ENCODE measurements around the gene SEC24C.

The SEC24C gene

GRCh38 chr10:73730153-73730906 is 13.8 kb upstream of the SEC24C start:
- Histone ChIP-seq H3K79me2 (ENCODE audit: insufficient read depth, low read length) (peaks cover 24% of the 10 kb centered on the region), H4K20me1 (ENCODE audit: low read depth, low read length) (no peaks in the 10 kb centered on the region), H3K9me2 (replicated peaks; ENCODE audit: insufficient read depth, low read length) (no peaks in the 10 kb centered on the region), H3K36me3 (ENCODE audit: low read length) (0 out of 2 replicates have a peak, but pooled peaks cover 4% of the 10 kb centered on the region), H3K4me2 (ENCODE audit: low read depth, low read length, poor library complexity, severe bottlenecking) (peak overlapping the region; percentile 68), H3K27ac (ENCODE audit: low read depth, low read length) (peak overlapping the region; percentile 24), H3K9ac (ENCODE audit: low read length) (peak overlapping the region; percentile 87), H2AFZ (ENCODE audit: low read depth, low read length, severe bottlenecking) (peak overlapping the region; percentile 69), H3K4me3 (ENCODE audit: insufficient read depth, low read length, poor library complexity, severe bottlenecking) (peak overlapping the region; percentile 94), H3F3A (ENCODE audit: insufficient read depth) (no peaks in the 10 kb centered on the region), H3K9me3 (ENCODE audit: insufficient read depth, low read length) (no peaks in the 10 kb centered on the region), H3K27me3 (ENCODE audit: low read length) (no peaks in the 10 kb centered on the region)
- TF ChIP-seq CTCF (IDR thresholded peaks at IDR 0.05; ENCODE audit: insufficient read depth, low read length, poor library complexity, severe bottlenecking) = no peak
- no peak for TF ChIP-seq EZH2phosphoT487 (conservative IDR thresholded peaks at IDR 0.05; ENCODE audit: low read length)

- H3K4me3 ChIP-seq (ENCODE audit: insufficient read depth, low read length, poor library complexity, severe bottlenecking) = peak overlapping the region; percentile 94
- TF ChIP-seq EZH2phosphoT487 (conservative IDR thresholded peaks at IDR 0.05; ENCODE audit: low read length) (no peak), CTCF (IDR thresholded peaks at IDR 0.05; ENCODE audit: insufficient read depth, low read length, poor library complexity, severe bottlenecking) (no peak)
- no peaks in the 10 kb centered on the region for H3K9me2 ChIP-seq (replicated peaks; ENCODE audit: insufficient read depth, low read length)
- no peak overlapping the region for H2AFZ ChIP-seq (ENCODE audit: low read depth, low read length, severe bottlenecking)
- H3K27me3 ChIP-seq (ENCODE audit: low read length) = no peaks in the 10 kb centered on the region
- peak overlapping the region; percentile 87 for H3K9ac ChIP-seq (ENCODE audit: low read length)
- no peaks in the 10 kb centered on the region for H4K20me1 ChIP-seq (ENCODE audit: low read depth, low read length)
- peaks cover 24% of the 10 kb centered on the region for H3K79me2 ChIP-seq (ENCODE audit: insufficient read depth, low read length)
- H3K36me3 ChIP-seq (ENCODE audit: low read length) = no peaks in the 10 kb centered on the region
- peak overlapping the region; percentile 68 for H3K4me2 ChIP-seq (ENCODE audit: low read depth, low read length, poor library complexity, severe bottlenecking)
- H3K27ac ChIP-seq (ENCODE audit: low read depth, low read length) = no peak overlapping the region
- peaks cover 4% of the 10 kb centered on the region; the same call in 1 of the 2 replicates for H3F3A ChIP-seq (ENCODE audit: insufficient read depth)
- H3K9me3 ChIP-seq (ENCODE audit: insufficient read depth, low read length) = no peaks in the 10 kb centered on the region
These were observed 12.4 kb upstream of the SEC24C start for GRCh38 chr10:73731588-73732375.

- no peaks in the 10 kb centered on the region for H3K27me3 ChIP-seq (ENCODE audit: low read length)
- H3K9me3 ChIP-seq (ENCODE audit: insufficient read depth, low read length) = no peaks in the 10 kb centered on the region
- peaks cover 24% of the 10 kb centered on the region for H3K79me2 ChIP-seq (ENCODE audit: insufficient read depth, low read length)
- no peaks in the 10 kb centered on the region for H3K36me3 ChIP-seq (ENCODE audit: low read length)
- no peak for TF ChIP-seq CTCF (IDR thresholded peaks at IDR 0.05; ENCODE audit: insufficient read depth, low read length, poor library complexity, severe bottlenecking)
- no peak for TF ChIP-seq EZH2phosphoT487 (conservative IDR thresholded peaks at IDR 0.05; ENCODE audit: low read length)
- no peaks in the 10 kb centered on the region for H4K20me1 ChIP-seq (ENCODE audit: low read depth, low read length)
- H3K4me3 ChIP-seq (ENCODE audit: insufficient read depth, low read length, poor library complexity, severe bottlenecking) = no peak overlapping the region
- no peak overlapping the region for H3K4me2 ChIP-seq (ENCODE audit: low read depth, low read length, poor library complexity, severe bottlenecking)
- H3K9ac ChIP-seq (ENCODE audit: low read length) = no peak overlapping the region
- no peak overlapping the region for H2AFZ ChIP-seq (ENCODE audit: low read depth, low read length, severe bottlenecking)
- H3K27ac ChIP-seq (ENCODE audit: low read depth, low read length) = no peak overlapping the region
- H3F3A ChIP-seq (ENCODE audit: insufficient read depth) = peaks cover 4% of the 10 kb centered on the region; the same call in 1 of the 2 replicates
- no peaks in the 10 kb centered on the region for H3K9me2 ChIP-seq (replicated peaks; ENCODE audit: insufficient read depth, low read length)
These were observed 11.7 kb upstream of the SEC24C start for GRCh38 chr10:73732426-73732825.

Data from SU-DHL-6 (cell line).